Activated CD8-positive, alpha-beta T cell treated with anti-CD3 and anti-CD28 coated beads for 36 hours (primary cell): ENCODE measurements around the gene DNAJB1. TPM values are rescaled to one million over a fixed set of nuclear protein-coding genes. Genes with fewer than 3 reads are reported as not detected.

ENCODE experiments used
- ATAC-seq: fragments of 200-7000 bp; cut with Tn5 transposase; one replicate; pipeline ENCODE4 v1.10.0; 2021; ENCODE audit warnings: mild to moderate bottlenecking, moderate library complexity
- CTCF ChIA-PET: fragments of 350-600 bp; sonication (Branson Sonifier 250); formaldehyde crosslinking; loops from one replicate; lab custom pipeline; 2021; ENCODE audit warnings: antibody characterized with exemption; lab: Charles Lee
- POLR2A ChIA-PET: fragments of 350-600 bp; sonication (Branson Sonifier 250); formaldehyde crosslinking; loops from one replicate; lab custom pipeline; 2021; ENCODE audit warnings: antibody characterized with exemption; lab: Charles Lee
- DNase-seq: peaks from one replicate; pipeline ENCODE4 v3.0.0-alpha.2; 2020
- H3K27ac Mint-ChIP-seq: one replicate; pipeline ENCODE4 v1.8.0; 2021; ENCODE audit warnings: mild to moderate bottlenecking, mixed read lengths
- H3K27me3 Mint-ChIP-seq: one replicate; pipeline ENCODE4 v1.8.0; 2021; ENCODE audit warnings: mixed read lengths
- H3K36me3 Mint-ChIP-seq: one replicate; pipeline ENCODE4 v1.8.0; 2021; ENCODE audit warnings: low read depth, mixed read lengths
- H3K4me1 Mint-ChIP-seq: one replicate; pipeline ENCODE4 v1.8.0; 2021; ENCODE audit warnings: low read depth, mixed read lengths
- H3K4me3 Mint-ChIP-seq: one replicate; pipeline ENCODE4 v1.8.0; 2021; ENCODE audit warnings: mild to moderate bottlenecking, moderate library complexity, mixed read lengths
- H3K9me3 Mint-ChIP-seq: one replicate; pipeline ENCODE4 v1.8.0; 2021; ENCODE audit warnings: mixed read lengths
- CTCF ChIP-seq: fragments of 200-600 bp; IDR thresholded peaks from one replicate; pipeline ENCODE4 v1.8.0; 2022; ENCODE audit warnings: antibody characterized with exemption, mild to moderate bottlenecking
- intact Hi-C: fragments of 100-400 bp; cut with micrococcal nuclease; formaldehyde crosslinking; loops from one replicate; pipeline ENCODE4 v1.10.0; 2022
- total RNA-seq, 2 experiments: library from RNA; stranded (reverse); gene quantifications; one replicate each; pipeline ENCODE4 v1.2.3, GENCODE V29; 2021

Gene DNAJB1
- total RNA-seq, 2 experiments from 2014 or later, result 52.0 to 59.6 TPM

DNA sequence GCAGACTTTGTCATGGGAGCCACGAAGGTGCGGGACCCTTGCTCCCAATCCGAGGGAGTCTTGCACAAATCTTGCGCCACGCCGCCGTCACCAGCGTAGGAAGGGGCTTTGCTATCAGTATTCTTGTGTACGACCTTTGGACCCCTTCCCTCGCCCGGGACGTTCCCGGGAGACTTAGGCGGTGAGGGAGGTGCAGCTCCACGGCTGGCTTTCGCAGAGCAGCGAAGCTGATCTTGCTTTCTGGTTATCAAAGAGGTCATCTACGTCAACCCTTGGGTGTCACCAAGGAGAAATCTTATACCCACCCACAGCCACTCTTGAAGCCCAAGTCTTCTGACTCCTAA, 11.8 kb upstream of the DNAJB1 start:
- CTCF ChIA-PET, result interaction anchor here (1.0 kb wide), 2 partner anchors 26 to 27 kb away, joined by 3 to 5 read pairs; no protein-coding TSS in a partner anchor
- Mint-ChIP-seq H3K27me3 (no peaks in the 10 kb centered on the region), H3K4me1 (peaks cover 33% of the 10 kb centered on the region), H3K27ac (peak overlapping the region; percentile 88), H3K4me3 (peak overlapping the region; percentile 88), H3K36me3 (peaks cover 12% of the 10 kb centered on the region), H3K9me3 (no peaks in the 10 kb centered on the region)
- intact Hi-C loops, result no loop called here
- POLR2A ChIA-PET, result interaction anchor here (1.5 to 2.1 kb wide), 2 partner anchors 11 to 24 kb away, joined by 6 to 7 read pairs; partner anchors contain the start of gene DNAJB1
- ATAC-seq (no peak), DNase-seq (no peak)
- TF ChIP-seq CTCF, result no peak

- no peak for TF ChIP-seq CTCF
- peak within 1 kb of the TSS; percentile 88 for H3K4me3 Mint-ChIP-seq
- peaks cover 32% of the 10 kb centered on the region for H3K4me1 Mint-ChIP-seq
- peak within 1 kb of the TSS; percentile 96 for H3K27ac Mint-ChIP-seq
- ATAC-seq, result peak; percentile 99
- no peaks in the 10 kb centered on the region for H3K27me3 Mint-ChIP-seq
- DNase-seq, result peak; percentile 100
- intact Hi-C loops, result no loop called here
- H3K9me3 Mint-ChIP-seq, result no peaks in the 10 kb centered on the region
- ChIA-PET CTCF (interaction anchor here (1.0 kb wide), 2 partner anchors 25 to 28 kb away, joined by 3 to 5 read pairs; no protein-coding TSS in a partner anchor), POLR2A (interaction anchor here (0.7 to 2.1 kb wide), 3 partner anchors 11 to 28 kb away, joined by 3 to 7 read pairs (median 6); partner anchors contain the start of gene DNAJB1)
- H3K36me3 Mint-ChIP-seq, result peaks cover 12% of the 10 kb centered on the region
Observed at GRCh38 chr19:14529254-14530004, 11.2 kb upstream of the DNAJB1 start, which contains the start of gene TECR. Gene TECR, plus strand, starts transcription at chr19:14529594. Its CDS starts 103 bp downstream, at chr19:14529697.

DNA sequence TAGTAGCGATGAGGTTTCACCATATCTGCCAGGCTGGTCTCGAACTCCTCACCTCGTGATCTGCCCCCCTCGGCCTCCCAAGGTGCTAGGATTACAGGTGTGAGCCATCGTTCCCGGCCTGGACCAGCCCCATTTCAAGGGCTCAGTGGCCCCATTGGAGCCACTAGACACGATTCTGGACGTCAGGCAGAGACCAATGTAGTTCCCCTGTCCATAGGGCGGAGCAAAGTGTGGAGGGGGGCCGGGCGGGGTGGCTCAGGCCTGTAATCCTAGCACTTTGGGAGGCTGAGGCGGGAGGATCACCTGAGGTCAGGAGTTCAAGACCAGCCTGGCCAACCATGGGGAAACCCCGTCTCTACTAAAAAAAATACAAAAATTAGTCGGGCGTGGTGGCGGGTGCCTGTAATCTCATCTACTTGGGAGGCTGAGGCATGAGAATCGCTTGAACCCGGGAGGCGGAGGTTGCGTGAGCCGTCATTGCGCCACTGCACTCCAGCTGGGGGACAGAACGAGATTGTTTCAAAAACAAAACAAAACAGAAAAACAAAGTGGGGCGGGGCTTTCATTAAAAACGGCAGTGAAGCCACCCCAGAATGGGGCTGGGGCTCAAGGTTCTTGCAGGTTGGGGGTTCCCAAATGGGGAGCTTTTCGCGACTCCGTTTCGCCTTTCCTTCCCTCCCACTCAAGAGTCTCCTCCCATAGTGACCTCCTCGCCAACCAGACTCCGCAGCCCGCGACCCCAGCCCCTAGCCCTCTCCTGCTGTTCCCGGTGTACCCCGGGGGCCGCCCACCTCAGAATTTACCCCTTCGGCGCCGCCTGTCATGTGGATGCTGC, 10.4 kb upstream of the DNAJB1 start:
- ATAC-seq, result no peak
- TF ChIP-seq CTCF, result no peak
- peaks cover 12% of the 10 kb centered on the region for H3K36me3 Mint-ChIP-seq
- intact Hi-C loops, result no loop called here
- CTCF ChIA-PET, result interaction anchor here (0.6 kb wide), 1 partner anchor 28 kb away, joined by 3 read pairs; no protein-coding TSS in a partner anchor
- POLR2A ChIA-PET, result interaction anchor here (0.6 to 2.1 kb wide), 6 partner anchors 10 to 938 kb away, joined by 3 to 7 read pairs (median 3); partner anchors contain the start of gene DNAJB1
- H3K27me3 Mint-ChIP-seq, result no peaks in the 10 kb centered on the region
- peaks cover 33% of the 10 kb centered on the region for H3K4me1 Mint-ChIP-seq
- peak overlapping the region; percentile 96 for H3K27ac Mint-ChIP-seq
- no peaks in the 10 kb centered on the region for H3K9me3 Mint-ChIP-seq
- H3K4me3 Mint-ChIP-seq, result peak overlapping the region; percentile 88
- DNase-seq, result no peak

DNA sequence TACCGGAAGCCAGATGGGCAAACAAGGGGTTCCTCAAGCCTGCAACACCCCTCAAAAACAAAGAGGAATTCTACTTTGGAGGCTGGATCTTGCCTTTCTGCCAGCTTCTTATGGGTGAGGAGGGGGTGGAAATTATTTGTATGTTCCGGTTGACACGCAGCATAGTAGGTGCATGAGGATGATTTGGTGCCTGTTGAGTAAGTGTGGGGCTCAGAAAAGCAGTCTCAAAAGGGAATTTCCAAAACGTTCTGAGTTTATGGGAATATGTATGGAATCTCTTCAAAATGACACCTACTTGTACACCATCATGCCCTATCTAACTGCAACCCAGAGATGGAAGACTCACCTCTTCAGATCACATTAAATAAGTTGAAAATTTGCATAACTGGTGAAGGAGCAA, 8.2 kb upstream of the DNAJB1 start:
- no peak overlapping the region for H3K27ac Mint-ChIP-seq
- no peaks in the 10 kb centered on the region for H3K27me3 Mint-ChIP-seq
- H3K36me3 Mint-ChIP-seq, result peaks cover 2% of the 10 kb centered on the region
- intact Hi-C loops, result no loop called here
- no peak for DNase-seq
- H3K9me3 Mint-ChIP-seq, result no peaks in the 10 kb centered on the region
- CTCF ChIA-PET, result interaction anchor here (1.4 to 1.5 kb wide), 2 partner anchors 21 to 120 kb away, joined by 3 to 6 read pairs; no protein-coding TSS in a partner anchor
- POLR2A ChIA-PET, result interaction anchor here (0.6 to 0.9 kb wide), 2 partner anchors 12 to 162 kb away, joined by 3 read pairs; no protein-coding TSS in a partner anchor
- no peak for ATAC-seq
- TF ChIP-seq CTCF, result no peak
- H3K4me1 Mint-ChIP-seq, result peaks cover 38% of the 10 kb centered on the region
- no peak overlapping the region for H3K4me3 Mint-ChIP-seq
